Trophoblast cell (in vitro differentiated cells and primary cell): Measurements from ENCODE around the gene SLC39A10.
A peak's percentile ranks its signal among the peaks of the same experiment; 100 is the strongest.

Experiments
- DNase-seq, 2 donors: peaks; one replicate each; pipeline ENCODE4 v3.0.0-alpha.2; 2016
- H2AFZ ChIP-seq: 2 replicates; pipeline ENCODE4 v1.6.1; 2013; ENCODE audit warnings: low read length, moderate library complexity, mild to moderate bottlenecking; ENCODE audit not compliant: insufficient read depth, poor library complexity
- H2AK5ac ChIP-seq: 2 replicates; pipeline ENCODE4 v1.6.1; 2013; ENCODE audit warnings: mild to moderate bottlenecking, low read length
- H2BK120ac ChIP-seq: 2 replicates; pipeline ENCODE4 v1.6.1; 2013; ENCODE audit warnings: low read length, mild to moderate bottlenecking, moderate library complexity; ENCODE audit not compliant: insufficient read depth, poor library complexity
- H2BK12ac ChIP-seq: 2 replicates; pipeline ENCODE4 v1.6.1; 2013; ENCODE audit warnings: mild to moderate bottlenecking, low read length, moderate library complexity
- H2BK5ac ChIP-seq: 2 replicates; pipeline ENCODE4 v1.6.1; 2013; ENCODE audit warnings: low read length, low read depth, moderate library complexity, mild to moderate bottlenecking; ENCODE audit not compliant: poor library complexity
- H3K14ac ChIP-seq: 2 replicates; pipeline ENCODE4 v1.6.1; 2013; ENCODE audit warnings: mild to moderate bottlenecking, low read length
- H3K18ac ChIP-seq: 2 replicates; pipeline ENCODE4 v1.6.1; 2013; ENCODE audit warnings: mild to moderate bottlenecking, low read length
- H3K23ac ChIP-seq: 2 replicates; pipeline ENCODE4 v1.6.1; 2013; ENCODE audit warnings: low read length
- H3K27ac ChIP-seq: 2 replicates; pipeline ENCODE4 v1.5.1; 2013; ENCODE audit warnings: low read depth, mild to moderate bottlenecking, inconsistent platforms, low read length, moderate library complexity
- H3K27me3 ChIP-seq: 2 replicates; pipeline ENCODE4 v1.6.1; 2013; ENCODE audit warnings: inconsistent platforms, mild to moderate bottlenecking, low read length, moderate library complexity; ENCODE audit not compliant: insufficient read depth
- H3K36me3 ChIP-seq, 2 experiments: 1 replicate in 1 of 2; 2 replicates in 1 of 2; pipeline ENCODE4 v1.6.1; 2013; ENCODE audit warnings: low read length in 2 of 2, mild to moderate bottlenecking in 2 of 2, moderate library complexity in 1 of 2; ENCODE audit not compliant: insufficient read depth in 2 of 2, control insufficient read depth in 1 of 2
- H3K4ac ChIP-seq: 2 replicates; pipeline ENCODE4 v1.6.1; 2013; ENCODE audit warnings: low read depth, mild to moderate bottlenecking, low read length, moderate library complexity
- H3K4me1 ChIP-seq, 2 experiments: 1 replicate in 1 of 2; 2 replicates in 1 of 2; pipeline ENCODE4 v1.6.1; 2013; ENCODE audit warnings: low read length in 2 of 2, mild to moderate bottlenecking in 2 of 2, moderate library complexity in 1 of 2; ENCODE audit not compliant: insufficient read depth in 2 of 2, control insufficient read depth in 1 of 2
- H3K4me2 ChIP-seq: 2 replicates; pipeline ENCODE4 v1.6.1; 2013; ENCODE audit warnings: inconsistent platforms, mild to moderate bottlenecking, low read length, moderate library complexity
- H3K4me3 ChIP-seq: 2 replicates; pipeline ENCODE4 v1.5.1; 2013; ENCODE audit warnings: mild to moderate bottlenecking, low read depth, low read length, inconsistent platforms
- H3K79me1 ChIP-seq: one replicate; pipeline ENCODE4 v1.6.1; 2013; ENCODE audit warnings: low read length
- H3K79me2 ChIP-seq: 2 replicates; pipeline ENCODE4 v1.6.1; 2013; ENCODE audit warnings: low read length, mild to moderate bottlenecking; ENCODE audit not compliant: control insufficient read depth, insufficient read depth, poor library complexity
- H3K9ac ChIP-seq: 2 replicates; pipeline ENCODE4 v1.6.1; 2013; ENCODE audit warnings: mild to moderate bottlenecking, low read length
- H3K9me3 ChIP-seq: 2 replicates; pipeline ENCODE4 v1.6.1; 2013; ENCODE audit warnings: low read depth, mild to moderate bottlenecking, control low read depth, inconsistent platforms, low read length; ENCODE audit not compliant: insufficient read depth
- H4K12ac ChIP-seq: 2 replicates; pipeline ENCODE4 v1.6.1; 2013; ENCODE audit warnings: low read depth, mild to moderate bottlenecking, low read length, moderate library complexity
- H4K8ac ChIP-seq: 2 replicates; pipeline ENCODE4 v1.6.1; 2013; ENCODE audit warnings: low read depth, mild to moderate bottlenecking, low read length, moderate library complexity
- H4K91ac ChIP-seq: one replicate; pipeline ENCODE4 v1.6.1; 2013; ENCODE audit warnings: low read depth, mild to moderate bottlenecking, low read length, moderate library complexity
- WGBS: extraction: QIAGEN DNeasy Blood & Tissue Kit; methylation state at CpG from one replicate; pipeline ENCODE4 v1.1.7; 2013; ENCODE audit warnings: missing lambda C conversion rate; ENCODE audit not compliant: insufficient read length, insufficient coverage; ENCODE audit errors: extremely low coverage; 5-methylcytosine and 5-hydroxymethylcytosine counted together

Gene SLC39A10

DNA sequence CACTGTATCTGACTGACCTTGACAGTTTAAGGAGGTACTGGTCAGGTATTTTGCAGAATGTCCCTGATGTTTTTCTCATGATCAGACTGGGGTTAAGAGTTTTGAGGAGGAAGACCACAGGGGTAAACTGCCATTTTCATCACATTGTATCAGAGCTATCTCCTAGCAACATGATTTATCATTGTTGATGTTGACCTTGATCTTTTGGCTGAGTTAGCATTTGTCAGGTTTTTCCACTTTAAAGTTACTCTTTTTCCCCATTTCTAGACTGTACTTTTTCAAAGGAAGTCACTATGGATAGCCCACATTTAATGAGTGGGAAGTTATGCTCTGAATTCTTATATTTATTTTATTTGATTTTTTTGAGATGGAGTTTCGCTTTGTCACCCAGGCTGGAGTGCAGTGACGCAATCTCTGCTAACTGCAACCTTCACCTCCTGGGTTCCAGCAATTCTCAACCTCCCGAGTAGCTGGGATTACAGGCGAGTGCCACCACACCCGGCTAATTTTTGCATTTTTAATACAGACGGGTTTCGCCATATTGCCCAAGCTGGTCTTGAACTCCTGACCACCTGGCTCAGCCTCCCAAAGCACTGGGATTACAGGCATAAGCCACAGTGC lies 17.7 kb upstream of the SLC39A10 start:
- Histone ChIP-seq H2AK5ac (no peak overlapping the region), H2BK12ac (no peak overlapping the region), H3K79me2 (no peaks in the 10 kb centered on the region), H2BK5ac (no peak overlapping the region), H3K79me1 (no peaks in the 10 kb centered on the region), H3K4me3 (no peak overlapping the region), H3K14ac (no peak overlapping the region), H3K9ac (no peak overlapping the region), H3K4me2 (no peak overlapping the region), H4K8ac (no peak overlapping the region), H3K27ac (no peak overlapping the region), H3K27me3 (no peaks in the 10 kb centered on the region), H4K91ac (no peak overlapping the region), H3K23ac (no peak overlapping the region), H3K4ac (no peak overlapping the region), H2AFZ (no peak overlapping the region), H2BK120ac (no peak overlapping the region), H3K9me3 (no peaks in the 10 kb centered on the region), H4K12ac (no peak overlapping the region), H3K18ac (no peak overlapping the region), H3K4me1 (peaks cover 0 to 4% of the 10 kb centered on the region in 2 experiments), H3K36me3 (no peaks in the 10 kb centered on the region)
- DNase-seq = no peak
- no CpG with 5 or more reads among the region's 7 CpGs for WGBS

DNA sequence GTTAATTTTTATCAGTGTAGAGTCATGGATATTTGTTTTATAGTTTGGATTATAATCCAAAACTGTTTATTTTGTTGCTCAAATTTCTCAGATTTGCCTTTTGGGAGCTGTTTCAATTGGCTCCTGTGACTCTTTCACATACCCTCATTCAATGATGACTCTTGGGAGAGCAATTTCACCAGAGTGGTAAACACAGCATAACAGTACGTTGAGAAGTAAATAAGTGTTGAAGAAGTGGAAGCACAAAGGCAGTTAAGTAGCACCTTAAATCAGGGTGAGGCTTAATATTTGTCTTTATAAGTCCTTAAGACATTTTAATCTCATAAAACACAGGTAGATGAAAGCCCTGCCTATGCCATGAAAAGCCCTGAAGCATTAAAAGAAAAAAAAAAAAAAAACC lies 17.1 kb upstream of the SLC39A10 start:
- Histone ChIP-seq H3K4ac (no peak overlapping the region), H3K4me1 (peaks cover 0 to 4% of the 10 kb centered on the region in 2 experiments), H3K27me3 (no peaks in the 10 kb centered on the region), H3K4me2 (no peak overlapping the region), H3K23ac (no peak overlapping the region), H3K27ac (no peak overlapping the region), H2AK5ac (no peak overlapping the region), H4K91ac (no peak overlapping the region), H3K79me1 (no peaks in the 10 kb centered on the region), H2AFZ (no peak overlapping the region), H3K9ac (no peak overlapping the region), H2BK5ac (no peak overlapping the region), H3K14ac (no peak overlapping the region), H2BK120ac (no peak overlapping the region), H4K12ac (no peak overlapping the region), H3K18ac (no peak overlapping the region), H3K4me3 (no peak overlapping the region), H2BK12ac (no peak overlapping the region), H3K79me2 (no peaks in the 10 kb centered on the region), H3K36me3 (no peaks in the 10 kb centered on the region), H3K9me3 (no peaks in the 10 kb centered on the region), H4K8ac (no peak overlapping the region)
- WGBS = no CpG with 5 or more reads among the region's 1 CpG
- peak; percentile 8 to 60 for DNase-seq

DNA sequence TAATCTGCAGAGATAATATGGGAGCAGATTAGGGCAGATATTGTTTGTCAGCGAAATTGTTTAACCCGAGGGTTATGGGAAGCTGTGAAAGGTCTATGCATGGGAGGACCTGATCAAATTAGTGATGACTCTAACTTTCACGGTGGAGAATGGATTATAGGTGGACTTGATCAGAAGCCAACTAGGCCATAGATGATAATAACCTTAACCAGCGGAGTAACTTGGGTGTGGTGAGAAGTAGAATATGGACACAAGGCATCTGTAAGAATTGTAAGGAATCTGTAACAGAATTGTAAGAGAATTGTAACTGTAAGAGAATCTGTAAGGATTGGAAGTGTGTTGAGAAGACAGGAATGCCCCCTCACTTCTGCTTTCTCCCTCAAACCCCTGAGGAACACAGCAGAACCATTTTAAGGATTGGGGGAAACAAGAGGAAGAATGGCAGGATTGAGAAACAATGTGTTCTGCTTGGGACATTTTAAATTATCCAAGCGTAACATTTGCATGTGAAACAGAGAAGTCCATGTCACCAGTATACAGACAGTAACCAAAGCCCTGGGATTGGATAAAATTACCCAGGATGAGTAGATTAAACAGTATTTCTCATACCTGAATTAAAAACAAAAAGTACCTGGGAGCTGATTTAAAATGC lies 14.9 kb upstream of the SLC39A10 start:
- no peaks in the 10 kb centered on the region for H3K27me3 ChIP-seq
- no peak overlapping the region for H2BK12ac ChIP-seq
- H3K9me3 ChIP-seq = no peaks in the 10 kb centered on the region
- H3K4me3 ChIP-seq = no peak overlapping the region
- no peak overlapping the region for H3K27ac ChIP-seq
- no peaks in the 10 kb centered on the region for H3K79me2 ChIP-seq
- H3K79me1 ChIP-seq = no peaks in the 10 kb centered on the region
- H3K4ac ChIP-seq = no peak overlapping the region
- no peak overlapping the region for H2BK120ac ChIP-seq
- WGBS = no CpG with 5 or more reads among the region's 5 CpGs
- no peak overlapping the region for H4K12ac ChIP-seq
- no peak overlapping the region for H4K91ac ChIP-seq
- no peak overlapping the region for H3K4me2 ChIP-seq
- H3K9ac ChIP-seq = no peak overlapping the region
- no peak overlapping the region for H2AFZ ChIP-seq
- no peak overlapping the region for H3K18ac ChIP-seq
- H2BK5ac ChIP-seq = no peak overlapping the region
- no peak overlapping the region for H4K8ac ChIP-seq
- no peak for DNase-seq
- H3K4me1 ChIP-seq = peaks cover 0 to 2% of the 10 kb centered on the region in 2 experiments
- no peak overlapping the region for H3K23ac ChIP-seq
- H2AK5ac ChIP-seq = no peak overlapping the region
- no peak overlapping the region for H3K14ac ChIP-seq
- no peaks in the 10 kb centered on the region for H3K36me3 ChIP-seq

DNA sequence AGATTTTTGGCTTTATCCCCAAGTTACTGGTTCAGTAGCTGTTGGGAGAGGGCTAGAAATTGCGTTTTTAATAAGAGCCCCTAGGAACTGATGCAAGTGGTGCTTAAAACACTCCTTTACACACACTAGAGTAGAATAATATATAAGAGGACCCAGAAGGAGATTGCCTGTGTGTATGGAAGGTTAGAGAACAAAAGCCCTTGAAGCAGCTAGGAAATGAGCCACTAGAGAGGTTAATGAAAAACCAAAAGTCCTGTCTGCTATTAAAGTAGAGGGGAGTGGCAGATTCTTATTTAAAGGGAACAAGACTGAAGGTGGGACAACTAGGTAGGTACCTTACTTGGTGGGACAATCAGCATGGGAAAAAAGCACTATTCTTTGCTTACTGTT lies 14.4 kb upstream of the SLC39A10 start:
- H2AK5ac ChIP-seq = no peak overlapping the region
- H3K14ac ChIP-seq = no peak overlapping the region
- no peak overlapping the region for H3K9ac ChIP-seq
- no peak overlapping the region for H3K27ac ChIP-seq
- H3K9me3 ChIP-seq = no peaks in the 10 kb centered on the region
- no peaks in the 10 kb centered on the region for H3K27me3 ChIP-seq
- no peak overlapping the region for H3K4ac ChIP-seq
- H3K79me2 ChIP-seq = no peaks in the 10 kb centered on the region
- no peak overlapping the region for H2BK12ac ChIP-seq
- no peak overlapping the region for H2AFZ ChIP-seq
- H3K4me3 ChIP-seq = no peak overlapping the region
- H3K4me1 ChIP-seq = no peaks in the 10 kb centered on the region
- DNase-seq = no peak
- no peak overlapping the region for H4K91ac ChIP-seq
- H3K36me3 ChIP-seq = no peaks in the 10 kb centered on the region
- no peak overlapping the region for H3K18ac ChIP-seq
- no peak overlapping the region for H2BK120ac ChIP-seq
- no peak overlapping the region for H3K4me2 ChIP-seq
- no peaks in the 10 kb centered on the region for H3K79me1 ChIP-seq
- no peak overlapping the region for H2BK5ac ChIP-seq
- H4K8ac ChIP-seq = no peak overlapping the region
- no peak overlapping the region for H3K23ac ChIP-seq
- no peak overlapping the region for H4K12ac ChIP-seq
- WGBS = no CpG with 5 or more reads among the region's 1 CpG
